Osteocyte (in vitro differentiated cells): ENCODE measurements around the gene SERPINE1. TPM values are rescaled to one million over a fixed set of nuclear protein-coding genes. Genes with fewer than 3 reads are reported as not detected.

Experiments used
- DNase-seq: peaks from one replicate; pipeline ENCODE4 v3.0.0; 2021; ENCODE audit warnings: mixed read lengths; ENCODE audit not compliant: unreplicated experiment; ENCODE audit errors: extremely low spot score
- H3K27ac Mint-ChIP-seq: one replicate; pipeline ENCODE4 v1.8.0; 2021; ENCODE audit warnings: mild to moderate bottlenecking, mixed read lengths; ENCODE audit not compliant: unreplicated experiment
- H3K27me3 Mint-ChIP-seq: one replicate; pipeline ENCODE4 v1.8.0; 2021; ENCODE audit warnings: mixed read lengths; ENCODE audit not compliant: unreplicated experiment
- H3K36me3 Mint-ChIP-seq: one replicate; pipeline ENCODE4 v1.8.0; 2021; ENCODE audit warnings: mixed read lengths; ENCODE audit not compliant: unreplicated experiment
- H3K4me1 Mint-ChIP-seq: one replicate; pipeline ENCODE4 v1.8.0; 2021; ENCODE audit warnings: mixed read lengths; ENCODE audit not compliant: unreplicated experiment
- H3K4me3 Mint-ChIP-seq: one replicate; pipeline ENCODE4 v1.8.0; 2021; ENCODE audit warnings: mild to moderate bottlenecking, moderate library complexity, mixed read lengths; ENCODE audit not compliant: unreplicated experiment
- H3K9me3 Mint-ChIP-seq: one replicate; pipeline ENCODE4 v1.8.0; 2021; ENCODE audit warnings: mixed read lengths; ENCODE audit not compliant: unreplicated experiment
- CTCF ChIP-seq: fragments of 200-600 bp; sonication (generic); IDR thresholded peaks from 2 replicates; pipeline ENCODE4 v1.5.0; 2021; ENCODE audit warnings: antibody characterized with exemption, mild to moderate bottlenecking, moderate library complexity
- total RNA-seq: library from RNA; stranded (reverse); gene quantifications from 2 replicates; pipeline ENCODE4 v1.2.1, GENCODE V29; 2021

The SERPINE1 gene
- total RNA-seq, 1 donor from 2014 or later: 328 TPM

GRCh38 chr7:101169110-101169837 is 42.4 kb downstream of the SERPINE1 start:
- Mint-ChIP-seq H3K4me3 (no peak overlapping the region), H3K4me1 (peaks cover 60% of the 10 kb centered on the region), H3K27me3 (peaks cover 78% of the 10 kb centered on the region), H3K27ac (no peak overlapping the region), H3K9me3 (no peaks in the 10 kb centered on the region), H3K36me3 (no peaks in the 10 kb centered on the region)
- no peak for TF ChIP-seq CTCF
- no peak for DNase-seq

DNA sequence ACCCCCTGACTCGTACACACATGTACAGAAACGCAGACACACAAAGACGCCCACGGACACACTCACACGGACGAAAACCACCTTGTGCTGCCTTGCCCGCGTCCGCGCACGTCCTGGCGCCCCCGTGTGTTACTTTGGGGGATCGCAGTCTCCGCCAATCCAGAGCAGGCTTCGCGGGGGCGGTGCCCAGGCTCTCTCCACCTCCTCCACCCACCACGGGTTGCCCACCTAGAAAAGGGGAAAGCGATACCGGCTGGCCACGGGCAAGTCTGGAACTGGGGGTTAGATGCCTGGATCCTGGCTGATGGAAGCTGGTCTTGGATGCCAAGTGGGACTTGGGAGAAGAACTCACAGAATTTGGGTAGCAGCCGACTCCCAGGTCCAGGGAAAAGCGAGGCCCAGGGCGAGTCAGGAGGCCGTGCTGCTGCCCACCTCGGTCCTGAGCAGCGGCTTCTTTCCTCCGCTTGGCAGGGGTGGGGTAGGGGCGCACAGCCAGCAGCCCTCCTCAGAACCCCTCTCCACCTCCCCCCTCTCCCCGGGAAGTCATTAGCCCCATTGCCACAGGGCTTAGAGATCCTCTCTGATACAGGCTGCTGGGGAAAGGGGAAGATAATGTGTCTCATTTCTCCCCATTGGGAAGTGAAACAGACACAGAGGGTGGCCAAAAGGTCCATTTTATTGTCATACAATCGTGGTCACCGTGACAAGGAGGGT is 43.1 kb downstream of the SERPINE1 start:
- peak; percentile 90 for TF ChIP-seq CTCF
- no peaks in the 10 kb centered on the region for H3K36me3 Mint-ChIP-seq
- peak; percentile 93 for DNase-seq
- H3K4me1 Mint-ChIP-seq: peaks cover 53% of the 10 kb centered on the region
- H3K27me3 Mint-ChIP-seq: peaks cover 78% of the 10 kb centered on the region
- no peak overlapping the region for H3K4me3 Mint-ChIP-seq
- no peak overlapping the region for H3K27ac Mint-ChIP-seq
- no peaks in the 10 kb centered on the region for H3K9me3 Mint-ChIP-seq

DNA sequence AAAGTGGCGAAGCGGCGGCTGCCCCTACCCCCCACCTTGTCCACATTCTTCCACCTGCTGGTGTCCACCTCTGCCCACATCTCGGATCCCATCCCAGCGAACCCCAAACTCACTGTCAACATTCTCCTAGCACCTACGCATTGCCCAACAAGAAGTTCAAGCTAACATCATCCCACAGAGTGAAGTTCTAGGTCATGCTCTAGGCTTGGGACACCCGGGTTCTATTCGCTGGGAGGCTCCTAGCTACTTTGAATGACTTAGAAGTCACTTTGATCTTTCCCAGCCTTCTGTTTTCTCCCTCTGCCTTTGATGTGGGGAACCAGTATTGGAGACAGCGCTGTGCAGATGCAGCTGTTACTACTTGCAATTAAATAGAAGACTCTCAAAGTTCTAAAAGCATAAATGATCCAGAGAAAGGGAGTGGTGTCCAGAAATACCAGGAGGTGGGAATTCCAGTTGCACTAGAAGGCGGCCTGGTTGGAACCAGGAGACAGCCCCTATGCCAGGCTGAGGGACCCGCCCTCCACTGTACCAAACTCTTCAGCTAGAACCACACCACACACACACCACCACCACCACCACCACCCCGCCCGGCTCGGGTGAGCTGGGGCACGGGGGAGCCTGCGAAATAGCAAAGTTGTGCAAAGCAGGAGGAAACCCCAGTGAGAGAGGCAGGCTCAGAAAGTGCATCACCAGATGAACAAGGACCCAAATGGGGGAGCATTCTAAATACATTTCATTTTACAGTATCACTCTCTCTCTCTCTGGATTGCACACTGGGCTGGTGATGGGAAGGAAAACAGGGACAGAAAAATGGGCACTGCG is 43.9 kb downstream of the SERPINE1 start:
- TF ChIP-seq CTCF: no peak
- Mint-ChIP-seq H3K9me3 (no peaks in the 10 kb centered on the region), H3K27ac (no peak overlapping the region), H3K36me3 (no peaks in the 10 kb centered on the region), H3K27me3 (peaks cover 80% of the 10 kb centered on the region), H3K4me3 (peak overlapping the region; percentile 39), H3K4me1 (peaks cover 46% of the 10 kb centered on the region)
- no peak for DNase-seq

DNA sequence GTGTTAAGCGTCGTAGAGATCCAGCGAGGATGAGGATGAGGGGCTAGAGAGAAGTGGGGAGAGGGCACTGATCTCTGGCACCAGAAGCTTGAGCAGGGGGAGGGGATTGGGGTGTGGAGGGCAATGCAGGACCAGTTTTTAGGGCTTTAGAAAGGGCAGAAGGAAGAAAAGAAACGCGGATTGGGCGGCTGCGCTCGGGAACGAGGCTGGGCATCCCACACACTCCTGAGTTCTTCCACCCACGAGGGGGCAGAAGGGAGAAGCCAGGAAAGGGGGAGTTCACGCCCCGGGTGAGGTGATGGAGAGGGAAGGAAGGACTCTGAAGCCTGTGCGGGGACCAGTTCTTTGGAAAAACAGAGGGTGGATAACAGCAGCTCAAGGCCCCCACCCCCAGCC is 44.5 kb downstream of the SERPINE1 start:
- Mint-ChIP-seq H3K9me3 (no peaks in the 10 kb centered on the region), H3K27me3 (peaks cover 79% of the 10 kb centered on the region), H3K4me3 (peak overlapping the region; percentile 40), H3K36me3 (no peaks in the 10 kb centered on the region), H3K4me1 (peaks cover 41% of the 10 kb centered on the region), H3K27ac (no peak overlapping the region)
- peak; percentile 30 for TF ChIP-seq CTCF
- no peak for DNase-seq
